ENCODE results near the gene SERTM2.

The SERTM2 gene

DNA sequence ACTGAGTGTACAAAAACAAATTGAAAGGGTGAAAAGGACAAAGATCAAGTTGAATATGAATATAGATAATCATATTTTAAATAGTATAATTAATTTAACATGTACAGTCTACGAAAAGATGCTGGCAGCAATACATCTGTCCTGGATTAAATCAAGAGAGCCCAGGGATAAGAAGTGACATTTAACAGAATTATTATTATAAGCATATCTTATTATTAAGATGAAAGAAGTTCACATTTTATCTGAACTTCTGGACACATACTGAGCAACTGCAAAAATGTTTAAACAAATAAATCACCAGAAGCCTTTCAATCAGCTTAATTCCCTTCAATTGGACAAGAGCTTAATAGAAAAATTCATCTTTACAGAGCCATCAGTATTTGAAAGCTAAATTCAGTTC lies 50.4 kb downstream of the SERTM2 start:
- no peak for DNase-seq

DNA sequence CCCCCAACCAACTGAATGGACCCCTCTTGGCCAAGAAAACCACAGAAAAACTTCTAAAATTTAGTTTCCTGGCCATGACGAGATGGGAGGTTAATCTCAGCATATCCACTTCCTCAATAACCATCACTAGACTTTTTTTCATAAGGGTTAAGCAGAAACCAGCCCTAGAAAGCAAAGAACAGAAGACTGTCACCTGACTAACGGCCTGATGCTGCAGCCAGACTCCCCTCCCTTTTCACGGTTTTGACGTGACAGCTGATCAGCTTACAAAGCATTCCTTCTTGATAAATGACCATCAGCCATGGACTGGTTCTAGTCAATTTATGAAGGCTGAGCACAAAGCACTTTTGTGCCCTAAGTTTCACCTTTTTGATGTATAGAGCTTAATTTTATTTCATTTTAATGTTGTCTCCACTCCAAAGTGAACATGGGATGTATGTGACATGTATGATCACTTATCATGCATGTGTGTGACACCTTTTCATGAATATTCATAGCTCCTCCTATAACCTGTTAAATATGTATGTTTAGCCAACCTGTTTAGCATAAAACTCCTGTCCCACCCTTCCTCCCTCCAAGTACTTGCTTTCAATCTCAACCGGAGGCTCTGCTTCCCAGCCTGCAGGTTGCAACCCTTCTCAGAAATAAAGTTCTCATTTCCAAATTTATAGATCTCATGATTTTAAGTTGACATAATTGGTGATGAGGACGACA lies 56.3 kb downstream of the SERTM2 start:
- DNase-seq = no peak

DNA sequence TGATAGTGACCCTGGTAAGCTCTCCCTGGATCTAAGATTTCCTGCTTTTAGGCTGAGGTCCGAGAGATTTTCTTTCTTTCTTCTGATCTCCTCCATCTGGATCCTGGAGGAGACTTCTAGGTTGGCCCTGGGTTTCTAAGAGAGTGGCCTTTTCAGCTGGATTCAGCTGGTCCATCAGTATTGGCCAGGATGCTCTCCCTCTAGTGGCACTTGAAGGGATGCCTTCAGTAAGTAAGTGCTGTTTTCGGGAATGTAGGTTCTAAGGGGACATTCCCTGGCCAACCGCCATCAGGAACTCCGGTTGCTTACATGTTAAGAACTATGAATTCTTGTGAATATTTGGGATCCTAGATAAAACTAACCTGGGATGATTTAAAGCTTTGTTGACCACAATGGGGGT lies 56.9 kb downstream of the SERTM2 start:
- no peak for DNase-seq

DNA sequence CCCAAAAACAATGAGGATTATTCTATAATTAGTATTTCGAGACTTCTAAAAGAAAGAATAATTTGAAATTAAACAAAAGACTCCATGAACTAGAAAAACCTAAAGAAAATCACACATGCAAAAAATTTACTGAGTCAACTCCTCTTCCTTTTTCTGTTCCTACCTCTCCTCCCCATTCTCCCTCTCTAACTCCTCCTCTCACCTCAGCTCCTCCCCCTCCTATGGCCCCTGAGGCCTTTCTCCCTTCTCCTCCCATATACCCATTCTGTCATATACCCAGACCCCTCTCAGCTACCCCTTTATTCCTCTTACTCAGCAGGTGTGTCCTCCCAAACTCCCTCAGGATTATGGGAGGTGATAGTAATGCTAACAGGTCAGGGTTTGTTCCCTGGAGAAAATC lies 57.4 kb downstream of the SERTM2 start:
- no peak for DNase-seq

Data from activated gamma-delta T cell treated with Interleukin-2 at 50 U/mL for 16 hours (primary cell).